HG03378 (cell line): Measurements from ENCODE around the gene C1orf116.

Experiments used
- ATAC-seq: cut with Tn5 transposase; IDR thresholded peaks from one replicate; pipeline ENCODE4 v1.9.1; 2021; ENCODE audit warnings: mild to moderate bottlenecking, moderate library complexity; ENCODE audit not compliant: unreplicated experiment

The C1orf116 gene

DNA sequence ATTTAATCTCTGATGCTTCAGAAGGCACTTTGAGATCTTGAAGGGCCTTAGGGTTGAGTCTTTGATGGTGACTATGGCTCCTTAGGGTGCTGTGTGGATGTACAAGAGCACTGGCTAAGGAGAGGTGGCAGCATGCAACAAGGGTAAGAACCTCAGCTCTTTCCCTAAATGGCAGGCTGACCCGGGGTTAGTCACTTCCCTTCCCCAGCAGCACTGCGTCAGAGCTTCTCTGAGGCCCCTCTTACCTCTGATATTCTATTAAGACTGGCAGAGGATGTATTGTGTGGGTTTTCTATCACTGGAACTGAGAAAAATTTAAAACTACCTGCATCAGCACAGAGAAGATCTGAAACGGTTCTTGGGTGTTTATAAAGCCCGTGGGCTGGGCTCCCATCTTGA is 11.8 kb downstream of the C1orf116 start:
- no peak for ATAC-seq

DNA sequence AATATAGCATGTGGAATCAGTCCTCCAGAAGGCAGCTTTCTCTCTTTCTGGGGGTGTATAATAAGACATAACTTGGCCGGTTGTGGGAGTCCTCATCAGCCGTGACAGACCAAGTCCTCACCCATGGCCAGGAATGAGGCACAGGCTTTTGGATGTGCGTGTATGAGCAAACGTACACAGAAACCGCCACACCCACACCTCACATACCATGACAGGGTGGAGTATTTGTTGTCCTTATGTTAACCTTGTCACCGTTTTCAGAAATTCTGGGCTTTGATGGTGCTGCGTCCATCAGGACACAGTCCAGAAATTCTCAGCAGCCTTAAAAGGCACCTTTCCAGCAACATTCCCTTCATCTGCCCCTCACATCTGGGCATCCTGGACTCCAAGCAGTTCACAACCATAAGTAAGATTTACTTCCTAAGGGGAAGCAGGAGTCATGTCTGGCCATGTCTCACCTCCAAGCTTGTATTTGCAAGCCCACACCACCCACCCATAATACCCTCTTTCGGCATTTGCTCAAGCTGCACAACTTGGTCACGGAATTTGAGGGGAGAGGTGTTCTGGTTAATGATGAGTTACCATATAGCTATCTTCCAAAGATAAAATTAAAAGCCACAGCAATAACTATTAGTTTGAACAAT is 12.4 kb downstream of the C1orf116 start:
- ATAC-seq: no peak

DNA sequence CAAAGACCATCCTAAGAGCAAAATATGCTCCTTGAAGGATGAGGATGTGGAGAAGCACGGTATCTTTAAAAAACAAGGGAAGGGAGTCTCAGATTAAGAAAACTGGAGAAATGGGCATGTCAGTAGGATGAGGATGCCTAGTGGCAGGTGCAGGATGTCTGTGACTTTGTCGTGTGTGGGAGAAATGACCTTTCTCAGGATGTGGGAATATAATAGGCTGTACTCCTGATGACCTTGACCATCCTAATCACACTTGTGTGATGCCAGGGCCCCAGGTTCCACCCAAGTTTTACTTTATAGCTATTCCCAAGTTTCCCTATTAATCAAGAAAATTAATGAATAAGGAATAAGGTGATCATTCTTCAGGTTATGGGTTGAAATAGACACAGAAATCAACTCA is 12.9 kb downstream of the C1orf116 start:
- ATAC-seq: no peak

DNA sequence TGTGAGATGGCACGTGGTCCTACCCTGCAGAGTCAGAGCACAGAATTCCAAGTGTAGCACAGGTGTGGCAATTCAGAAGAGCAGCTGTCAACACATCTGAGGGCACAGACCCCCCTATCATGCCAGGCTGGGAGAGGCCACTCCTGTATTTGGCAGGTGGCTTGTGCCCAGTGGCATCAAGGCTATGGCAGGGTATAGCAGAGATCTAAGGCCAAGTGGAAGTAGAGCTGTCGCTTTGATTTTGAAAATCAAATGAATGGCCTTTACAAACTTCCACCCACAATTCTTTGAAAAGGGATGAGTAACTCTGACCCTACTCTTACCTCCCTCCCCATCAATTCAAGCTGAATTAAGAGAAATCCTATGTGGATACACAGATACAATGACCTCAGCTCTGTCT is 13.4 kb downstream of the C1orf116 start:
- no peak for ATAC-seq

DNA sequence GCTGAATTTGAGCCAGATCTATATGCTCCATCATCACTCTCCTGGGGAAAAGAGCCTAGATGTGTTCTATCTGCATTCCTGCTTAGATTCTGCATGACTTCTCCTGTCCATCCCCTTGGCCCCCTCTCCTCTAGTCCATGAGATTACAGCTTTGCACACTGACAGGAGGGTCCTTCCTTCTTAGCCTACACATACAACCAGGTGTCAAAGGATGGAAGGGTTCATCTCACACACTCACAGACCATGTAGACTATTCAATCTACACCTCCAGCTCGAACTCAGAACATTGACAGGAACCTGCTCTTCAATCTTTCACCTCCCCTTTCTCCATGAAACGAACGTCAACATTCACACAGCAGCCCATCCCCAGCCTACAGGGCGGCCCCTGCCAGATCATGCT is 13.8 kb downstream of the C1orf116 start:
- no peak for ATAC-seq

- ATAC-seq: no peak
Observed at GRCh38 chr1:207017615-207018559, 14.7 kb downstream of the C1orf116 start.

- no peak for ATAC-seq
Observed at GRCh38 chr1:207015791-207016190, 16.8 kb downstream of the C1orf116 start.

DNA sequence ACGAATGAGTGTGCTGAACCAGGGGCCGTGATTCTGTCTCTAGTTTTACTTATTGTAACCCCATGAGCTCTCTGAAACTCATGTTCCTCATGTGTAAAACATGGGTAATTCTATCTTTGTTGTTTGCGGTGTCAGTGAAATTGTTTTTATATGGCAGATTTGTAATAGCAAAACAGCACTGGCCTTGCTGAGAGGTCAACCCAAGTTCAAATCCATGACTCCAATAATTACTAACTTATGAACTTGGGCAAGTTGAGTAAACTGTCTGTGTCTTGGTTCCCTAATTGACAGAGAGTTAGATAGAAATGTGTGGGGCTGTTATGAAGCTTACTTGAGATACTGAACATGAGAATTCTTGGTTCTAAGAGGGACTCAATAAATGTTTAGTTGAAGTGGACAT is 17.8 kb downstream of the C1orf116 start:
- ATAC-seq: no peak

DNA sequence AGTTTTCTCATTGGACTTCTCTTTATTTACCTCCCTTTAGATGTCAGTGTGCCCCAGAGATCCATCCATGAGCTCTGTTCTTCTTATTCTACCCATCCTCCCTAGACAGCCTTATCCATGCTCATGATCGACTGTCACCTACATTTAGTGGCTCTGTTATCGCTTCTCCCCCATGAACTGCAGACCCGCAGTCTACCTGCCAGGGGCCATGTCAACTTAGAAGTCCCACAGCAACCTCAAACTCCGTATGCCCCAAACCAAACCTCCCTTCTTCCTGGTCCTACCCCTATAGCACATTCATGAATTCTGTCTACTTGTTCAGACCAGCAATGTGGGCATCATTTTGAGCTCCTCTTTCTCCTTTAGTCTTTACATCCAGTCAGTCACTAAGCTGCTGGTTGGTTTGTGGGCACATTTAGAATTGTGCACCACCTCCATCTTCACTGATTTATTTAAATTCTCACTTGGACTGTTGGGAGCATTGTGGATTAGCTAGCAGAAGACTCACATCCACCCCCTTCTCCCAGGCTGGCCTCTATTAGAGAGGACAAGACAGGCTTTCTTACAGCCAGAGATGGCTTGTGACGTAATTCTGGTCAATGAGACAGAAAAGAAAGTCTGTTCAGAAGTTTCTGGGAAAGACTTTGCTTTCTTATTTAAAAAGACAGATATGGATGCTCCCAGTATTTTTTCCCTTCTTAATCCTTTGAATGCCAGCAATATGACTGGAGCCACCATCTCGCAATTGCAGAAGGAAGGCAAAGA is 19.1 kb downstream of the C1orf116 start:
- no peak for ATAC-seq

DNA sequence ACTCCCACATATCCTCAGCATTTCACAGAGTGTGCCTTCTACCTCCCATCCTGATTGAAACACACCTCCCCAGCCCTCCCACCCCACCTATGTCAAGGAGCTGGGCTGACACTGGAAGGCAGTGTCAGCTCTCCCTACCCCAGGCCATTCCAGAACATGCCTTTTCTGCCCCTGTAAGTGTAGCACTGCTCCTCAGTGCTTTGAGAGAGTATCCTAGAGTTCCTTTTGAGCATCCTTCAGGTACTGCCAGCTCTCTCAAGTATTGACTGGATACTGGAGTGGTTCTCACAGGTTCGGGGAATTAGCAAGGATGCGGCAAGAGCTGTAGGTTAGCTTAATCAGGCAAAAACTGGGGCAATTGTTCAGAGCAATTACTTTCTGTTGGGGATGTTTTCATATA is 21.8 kb downstream of the C1orf116 start:
- no peak for ATAC-seq

- no peak for ATAC-seq
Observed at GRCh38 chr1:207009945-207010344, 22.6 kb downstream of the C1orf116 start.

DNA sequence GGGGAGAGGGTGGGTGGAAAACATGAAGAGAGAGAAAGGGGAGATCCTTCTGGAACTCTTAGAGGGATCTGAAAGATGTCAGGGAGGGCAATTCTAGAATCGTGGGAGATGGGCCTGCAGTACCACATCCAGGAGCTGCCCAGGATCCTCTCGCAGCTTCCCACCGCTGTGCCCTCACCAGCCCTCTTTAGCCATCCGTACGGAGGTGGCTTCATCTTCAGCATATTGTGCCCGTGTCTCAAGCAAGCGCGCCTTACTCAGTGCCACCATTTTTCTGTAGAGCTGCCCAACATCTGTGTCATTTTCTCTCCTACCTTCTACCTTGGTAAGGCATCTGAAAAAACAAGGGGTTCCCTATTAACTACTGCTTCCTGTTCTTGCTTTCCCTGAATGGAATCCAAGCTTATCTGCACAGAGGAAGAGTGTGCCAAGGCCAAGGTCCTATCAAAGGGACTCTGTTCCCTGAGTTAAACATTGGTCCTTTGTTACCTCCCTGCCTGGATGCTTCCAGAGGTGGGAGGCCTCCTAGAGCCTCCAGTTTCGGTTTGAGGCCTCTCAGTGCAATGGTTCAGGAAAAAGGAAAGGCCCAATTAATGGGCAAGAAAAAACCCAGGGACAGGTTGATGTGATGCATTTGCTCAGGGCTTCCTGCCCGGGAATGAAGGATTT is 23.2 kb downstream of the C1orf116 start:
- ATAC-seq: no peak

DNA sequence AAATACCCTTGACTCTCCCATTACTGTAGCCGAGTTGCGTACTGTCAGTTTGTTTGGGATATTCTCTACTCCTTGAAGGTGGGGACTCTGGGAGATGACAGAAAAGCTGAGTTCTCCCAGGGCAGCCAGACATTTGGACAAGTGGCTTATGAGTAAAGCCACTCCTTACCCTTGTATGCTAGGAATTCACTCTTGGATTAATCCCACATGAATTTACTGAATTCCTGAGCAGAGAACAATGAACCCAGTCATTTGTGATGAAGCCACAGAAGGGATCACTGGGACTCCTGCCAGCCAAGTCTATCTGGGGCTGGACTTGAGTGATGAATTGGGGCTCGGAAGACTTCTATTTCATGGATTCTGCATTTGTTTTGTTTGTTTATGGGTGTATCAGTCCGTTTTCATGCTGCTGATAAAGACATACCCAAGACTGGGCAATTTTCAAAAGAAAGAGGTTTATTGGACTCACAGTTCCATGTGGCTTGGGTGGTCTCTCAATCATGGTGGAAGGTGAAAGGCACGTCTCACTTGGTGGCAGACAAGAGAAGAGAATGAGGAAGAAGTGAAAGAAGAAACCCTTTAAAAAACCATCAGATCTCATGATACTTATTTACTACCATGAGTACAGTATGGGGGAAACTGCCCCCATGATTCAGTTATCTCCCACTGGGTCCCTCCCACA is 25.1 kb downstream of the C1orf116 start:
- no peak for ATAC-seq

- ATAC-seq: no peak
Observed at GRCh38 chr1:207006914-207007313, 25.6 kb downstream of the C1orf116 start.

DNA sequence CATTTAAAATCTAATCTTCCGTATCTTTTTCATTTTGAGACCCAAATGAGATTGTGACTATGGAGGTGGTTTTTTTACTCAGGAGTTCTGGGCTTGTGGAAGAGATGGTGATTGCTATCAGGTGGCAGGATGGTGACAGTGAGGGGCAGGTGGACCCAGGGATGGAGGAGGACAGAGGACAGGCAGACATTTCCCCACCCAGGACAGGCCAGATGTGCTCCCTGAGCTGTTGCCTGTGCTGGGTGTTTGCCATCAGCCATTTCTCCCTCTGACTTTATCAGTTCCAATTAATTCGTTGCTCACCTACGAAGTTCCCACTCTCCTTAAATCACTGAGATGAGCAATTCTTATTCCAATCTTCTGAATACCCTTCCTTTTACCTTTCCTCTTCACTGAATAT is 26.5 kb downstream of the C1orf116 start:
- ATAC-seq: no peak

GRCh38 chr1:207004931-207005830 is 27.4 kb downstream of the C1orf116 start:
- no peak for ATAC-seq

GRCh38 chr1:207003210-207003609 is 29.3 kb downstream of the C1orf116 start:
- no peak for ATAC-seq

DNA sequence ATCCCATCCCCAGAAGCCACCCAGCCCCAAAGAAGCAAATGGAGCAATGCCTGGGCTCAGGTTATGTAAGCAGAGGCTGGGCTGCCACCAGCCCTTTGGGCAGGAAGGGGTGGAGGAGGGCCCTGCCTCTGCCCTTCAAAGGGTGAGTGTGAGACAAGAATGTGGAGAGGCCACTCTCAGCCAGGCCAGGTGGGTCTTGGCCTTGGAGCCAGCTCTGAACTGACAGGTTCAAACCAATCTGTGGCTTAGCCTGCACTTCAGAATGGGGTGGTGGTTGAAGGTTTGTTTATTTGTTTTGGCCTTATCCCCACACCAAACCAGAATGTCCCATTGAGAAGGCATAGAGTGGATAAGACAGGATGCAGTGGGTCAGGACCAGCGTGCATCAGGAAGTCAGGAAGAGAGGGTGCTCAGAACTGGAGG is 29.8 kb downstream of the C1orf116 start:
- ATAC-seq: no peak

DNA sequence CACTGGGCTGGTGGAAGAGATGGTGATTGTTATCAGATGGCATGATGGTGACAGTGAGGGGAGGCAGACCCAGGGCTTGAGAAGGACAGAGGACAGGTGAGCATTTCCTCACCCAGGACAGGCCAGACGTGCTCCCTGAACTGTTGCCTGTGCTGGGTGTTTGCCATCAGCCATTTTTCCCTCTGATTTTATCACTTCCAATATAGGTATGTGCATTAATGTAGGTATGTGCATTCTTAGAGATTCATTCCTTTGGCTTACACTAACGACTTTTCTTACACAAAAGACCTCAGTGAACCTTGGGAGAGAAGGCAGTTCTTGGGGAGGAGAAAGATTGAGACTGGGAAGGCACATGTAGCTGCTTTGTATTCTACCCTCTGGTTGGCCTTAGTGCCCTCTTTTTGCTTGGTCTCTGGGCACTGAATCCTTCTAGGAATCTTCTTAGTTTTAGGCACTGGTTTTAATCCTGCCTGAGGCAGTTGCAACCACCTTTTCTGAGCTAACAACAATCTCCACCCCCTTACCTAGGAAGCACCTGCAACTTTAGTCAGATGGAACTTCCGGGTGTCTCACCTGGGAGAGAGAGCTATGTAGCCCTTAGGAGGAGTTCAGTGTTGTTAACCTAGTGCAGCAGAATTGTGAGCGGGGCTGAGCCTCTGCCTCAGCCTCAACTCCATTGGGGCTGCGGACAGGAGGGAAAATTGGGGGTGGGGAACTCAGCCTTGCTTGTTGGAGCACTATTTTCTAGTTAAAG is 30.9 kb downstream of the C1orf116 start:
- no peak for ATAC-seq
